GM19455 (cell line): Measurements from ENCODE around the gene FSD2.
"Not testable (repeated sequence)": the region's sequence is repeated elsewhere in the genome, so short reads cannot be mapped to it uniquely, and the experiment has no call there.

Experiments
- ATAC-seq: cut with Tn5 transposase; IDR thresholded peaks from one replicate; pipeline ENCODE4 v1.9.1; 2021; ENCODE audit not compliant: unreplicated experiment

The FSD2 gene

DNA sequence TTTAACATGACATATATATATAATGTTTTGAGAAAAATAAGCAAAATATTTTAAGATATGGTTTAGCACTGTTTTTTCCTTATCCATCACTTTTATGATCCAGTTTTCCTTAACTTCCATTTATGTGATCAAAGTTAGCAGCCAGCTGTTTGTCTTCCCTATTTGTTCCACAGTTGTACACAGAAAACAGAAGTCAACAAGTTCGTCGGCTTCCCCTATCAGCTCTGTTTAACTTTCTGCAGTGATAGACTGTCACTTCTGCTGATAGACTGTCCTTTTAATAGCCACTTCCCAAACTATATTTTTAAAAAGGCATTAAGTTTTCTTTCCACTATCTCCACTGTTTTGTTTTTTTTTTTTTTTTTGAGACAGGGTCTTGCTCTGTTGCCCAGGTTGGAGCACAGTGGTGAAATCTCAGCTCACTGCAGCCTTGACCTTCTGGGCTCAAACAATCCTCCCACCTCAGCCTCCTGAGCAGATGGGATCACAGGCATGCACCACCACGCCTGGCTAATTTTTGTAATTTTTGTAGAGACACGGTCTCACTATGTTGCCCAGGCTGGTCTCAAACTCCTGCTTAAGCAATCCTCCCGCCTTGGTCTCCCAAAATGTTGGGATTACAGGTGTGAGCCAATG lies 7.2 kb downstream of the FSD2 start:
- no peak for ATAC-seq

DNA sequence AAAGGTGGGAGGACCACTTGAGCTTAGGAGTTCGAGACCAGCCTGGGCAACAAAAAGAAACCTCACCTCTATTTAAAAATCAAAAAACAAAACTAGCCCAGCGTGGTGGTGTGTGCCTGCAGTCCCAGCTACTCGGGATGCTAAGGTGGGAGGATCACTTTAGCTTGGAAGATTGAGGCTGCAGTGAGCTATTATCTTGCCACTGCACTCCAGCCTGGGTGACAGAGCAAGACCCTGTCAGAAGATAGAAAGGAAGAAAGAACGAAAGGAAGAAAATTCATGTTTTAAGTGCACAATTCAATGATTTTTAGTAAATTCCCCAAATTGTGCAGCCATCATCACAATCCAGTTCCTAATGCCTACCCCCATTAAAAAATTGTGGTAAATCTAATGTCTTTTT lies 7.8 kb downstream of the FSD2 start:
- no peak for ATAC-seq

DNA sequence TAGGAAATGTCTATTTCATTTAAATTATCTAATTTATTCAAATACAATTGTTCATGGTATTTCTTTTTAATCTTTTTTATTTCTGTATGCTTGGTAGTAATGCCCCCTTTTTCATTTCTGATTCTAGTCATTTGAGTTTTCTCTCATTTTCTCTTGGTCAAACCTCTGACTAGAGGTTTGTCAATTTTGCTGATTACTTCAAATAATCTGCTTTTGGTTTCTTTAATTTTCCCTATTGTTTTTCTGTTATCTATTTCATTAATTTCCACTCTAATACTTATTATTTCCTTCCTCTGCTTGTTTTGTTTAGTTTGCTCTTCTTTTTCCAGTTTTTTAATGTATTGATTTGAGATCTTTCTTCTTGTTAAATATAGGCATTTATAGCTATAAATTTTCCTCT lies 12.1 kb downstream of the FSD2 start:
- ATAC-seq, result no peak

DNA sequence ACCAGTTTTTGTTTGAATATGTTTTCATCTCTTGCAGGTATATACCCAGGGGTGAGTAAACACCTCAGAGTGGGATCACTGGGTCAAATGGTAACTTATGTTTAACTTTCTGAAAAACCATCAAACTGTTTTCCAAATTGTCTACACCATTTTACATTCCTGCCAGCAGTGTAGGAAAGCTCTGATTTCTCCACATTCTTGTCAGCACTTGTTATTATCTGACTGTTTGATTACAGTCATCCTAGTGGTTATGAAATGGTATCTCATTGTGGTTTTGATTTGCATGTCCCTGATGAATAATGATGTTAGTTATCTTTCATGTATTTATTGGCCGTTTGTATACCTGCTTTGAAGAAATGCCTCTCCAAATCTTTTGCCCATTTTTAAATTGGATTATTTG lies 13.8 kb downstream of the FSD2 start:
- ATAC-seq, result no peak

DNA sequence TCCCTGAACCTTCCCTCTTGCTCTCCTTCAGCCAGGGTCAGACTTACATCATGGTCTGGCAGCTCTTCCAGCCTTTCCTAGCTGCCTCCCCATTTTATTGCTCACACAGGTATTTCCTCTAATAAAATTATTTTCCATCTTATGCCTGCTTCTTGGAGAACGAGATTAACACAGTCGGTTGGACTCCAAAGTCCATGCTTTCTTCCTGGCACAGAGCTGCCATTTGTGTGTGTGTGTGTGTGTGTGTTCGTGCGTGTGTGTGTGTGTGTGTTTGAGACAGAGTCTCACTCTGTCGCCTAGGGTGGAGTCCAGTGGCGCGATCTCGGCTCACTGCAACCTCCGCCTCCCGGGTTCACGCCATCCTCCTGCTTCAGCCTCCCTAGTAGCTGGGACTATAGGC lies 15.5 kb downstream of the FSD2 start:
- no peak for ATAC-seq

DNA sequence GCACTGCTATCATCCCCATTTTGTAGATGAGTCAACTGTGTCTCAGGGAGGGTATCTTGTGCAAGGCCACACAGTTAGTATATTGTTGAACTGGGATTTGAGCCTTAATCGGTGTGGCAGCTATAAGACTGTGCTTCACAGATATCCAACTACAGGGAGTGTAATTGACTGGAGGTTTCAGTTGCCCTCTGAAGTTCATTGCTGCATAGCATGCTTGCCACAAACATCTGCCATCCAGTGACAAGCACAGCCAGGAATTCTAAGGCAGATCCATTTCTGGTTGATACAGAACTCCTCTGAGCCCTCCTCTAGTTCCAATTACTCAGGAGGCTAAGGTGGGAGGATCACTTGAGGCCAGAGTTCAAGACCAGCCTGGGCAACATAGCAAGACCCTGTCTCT lies 16.4 kb downstream of the FSD2 start:
- ATAC-seq, result no peak

DNA sequence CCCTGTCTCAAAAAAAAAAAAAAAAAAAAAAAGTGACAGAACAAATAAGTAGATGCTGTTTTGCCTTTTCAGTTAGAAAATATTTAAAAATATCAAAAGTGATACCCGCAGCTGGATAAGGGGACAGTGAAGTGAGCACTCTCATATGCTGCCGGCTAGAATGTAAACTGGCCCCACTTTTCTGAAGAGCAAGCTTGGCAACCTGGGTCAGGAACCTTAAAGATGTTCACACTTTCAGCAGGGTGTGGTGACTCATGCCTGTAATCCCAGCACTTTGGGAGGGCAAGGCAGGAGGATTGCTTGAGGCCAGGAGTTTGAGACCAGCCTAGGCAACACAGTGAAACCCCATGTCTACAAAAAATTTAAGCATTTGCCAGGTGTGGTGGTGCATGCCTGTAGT lies 17.4 kb downstream of the FSD2 start:
- ATAC-seq, result no peak

DNA sequence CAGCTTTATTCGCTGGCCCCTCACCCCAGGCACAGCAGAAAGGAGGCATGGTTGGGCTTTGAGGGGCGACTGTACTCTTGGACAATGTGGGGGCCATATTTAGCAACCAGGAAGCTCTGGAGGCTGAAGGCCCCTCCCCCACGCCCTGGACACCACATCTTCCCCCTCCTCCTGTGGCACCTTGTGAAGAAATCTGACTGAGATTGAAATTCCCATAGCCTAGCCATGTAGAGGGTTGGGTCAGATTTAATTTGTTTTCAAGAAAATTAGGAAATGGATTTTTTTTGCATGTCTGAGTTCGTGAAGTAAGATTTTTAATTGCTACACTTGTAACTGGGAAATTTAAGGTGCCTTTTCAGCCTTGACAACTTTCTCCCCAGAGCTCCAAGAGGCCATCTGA lies 24.5 kb downstream of the FSD2 start:
- ATAC-seq, result no peak

DNA sequence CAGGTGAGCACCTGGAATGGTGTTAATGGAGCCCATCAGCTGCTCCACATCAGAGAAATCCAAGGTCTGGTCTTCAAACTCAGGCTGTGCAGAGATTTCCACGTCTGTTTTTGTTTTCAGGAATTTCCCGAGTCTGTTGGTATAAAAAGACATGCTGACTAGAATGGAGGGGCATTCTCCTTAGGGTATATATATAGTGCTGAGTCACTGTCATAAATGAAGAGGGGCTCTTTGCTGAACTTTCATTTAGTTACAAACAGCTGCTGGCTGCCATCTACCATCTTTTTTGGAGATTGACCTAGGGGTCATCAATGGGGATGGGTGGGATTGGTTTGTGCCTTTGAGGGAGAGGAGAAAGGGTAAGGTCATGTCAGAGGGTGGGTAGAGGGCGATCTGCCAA lies 27.1 kb downstream of the FSD2 start:
- ATAC-seq, result no peak

DNA sequence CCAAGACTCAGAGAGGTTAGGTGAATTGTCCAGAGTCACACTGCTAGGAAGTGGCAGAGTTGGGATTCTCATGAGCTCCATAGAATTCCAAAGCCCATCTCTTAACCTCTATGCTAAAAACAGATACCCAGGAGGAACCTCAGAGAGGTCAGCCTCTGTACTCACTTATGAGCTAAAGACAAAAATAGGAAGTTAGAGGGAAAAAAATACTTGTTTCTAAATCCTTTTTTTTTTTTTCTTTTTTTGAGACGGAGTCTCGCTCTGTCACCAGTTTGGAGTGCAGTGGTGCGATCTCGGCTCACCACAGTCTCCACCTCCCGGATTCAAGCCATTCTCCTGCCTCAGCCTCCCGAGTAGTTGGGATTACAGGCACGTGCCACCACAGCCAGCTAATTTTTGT lies 31.4 kb downstream of the FSD2 start:
- ATAC-seq, result no peak

DNA sequence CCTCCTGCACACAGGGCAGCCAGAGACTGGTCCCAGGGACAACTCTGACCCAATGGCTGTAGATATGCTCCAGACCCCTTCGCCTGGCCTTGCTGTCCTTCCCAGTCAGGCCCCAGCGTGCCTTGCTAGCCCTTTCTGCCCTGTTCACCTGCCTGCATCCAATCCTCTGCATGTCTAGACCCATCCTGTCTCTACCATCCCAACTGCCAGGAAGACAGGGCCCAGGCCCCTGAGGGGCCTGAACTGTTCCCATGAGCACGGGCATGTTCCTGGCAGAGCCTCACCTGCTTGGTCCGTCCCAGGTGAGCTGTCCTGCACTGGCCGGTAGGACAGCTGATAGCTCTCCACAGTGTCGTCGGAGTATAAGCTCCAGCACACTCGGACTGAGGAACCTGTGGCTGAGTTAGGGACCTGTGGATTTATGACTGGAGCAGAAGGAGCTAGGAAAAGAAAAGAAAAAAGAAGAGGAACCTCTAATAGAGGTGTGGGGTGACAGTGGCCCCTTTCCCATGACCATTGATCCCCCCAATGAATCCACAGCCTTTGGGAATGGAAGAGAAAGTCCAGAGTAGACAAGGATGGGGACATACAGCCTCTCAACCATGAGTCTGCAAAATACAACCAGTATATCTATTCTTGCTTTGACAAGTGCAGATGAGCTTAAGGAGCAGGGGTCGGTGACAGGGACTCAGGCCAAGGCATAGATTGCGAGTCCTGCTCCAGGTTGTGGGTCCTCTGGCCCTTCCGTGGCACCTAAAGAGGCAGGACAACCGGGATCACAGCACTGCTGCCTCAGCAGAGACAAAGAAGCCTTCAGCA lies 33.9 kb downstream of the FSD2 start:
- no peak for ATAC-seq

DNA sequence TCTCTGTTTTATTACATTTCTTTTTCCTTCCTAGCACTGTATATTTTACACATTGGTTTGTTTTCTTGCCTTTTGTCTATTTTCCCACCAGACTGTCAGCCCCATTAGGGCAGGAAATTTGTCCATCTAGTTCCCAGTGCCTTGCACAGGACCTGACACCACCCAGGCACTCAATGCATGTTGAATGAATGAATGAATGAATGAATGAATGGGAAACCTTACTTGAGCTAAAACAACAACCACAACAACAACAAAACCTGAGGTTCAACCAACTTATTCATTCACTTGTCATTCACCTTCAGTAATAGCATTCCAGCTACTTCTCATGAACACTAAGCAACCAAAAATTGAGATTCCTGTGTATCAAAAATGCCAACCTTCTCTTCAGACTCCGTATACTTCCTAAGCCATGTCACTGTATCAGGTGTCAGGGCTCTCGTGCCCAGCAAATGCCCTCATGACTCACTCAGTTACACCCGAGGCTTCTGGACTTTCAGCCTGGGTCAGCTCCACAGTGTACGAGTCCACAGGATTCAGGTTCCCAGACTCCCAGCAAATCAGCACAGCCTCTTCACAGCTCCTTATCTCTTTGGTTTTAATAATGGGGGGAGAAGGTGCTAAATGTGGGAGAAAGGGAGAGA lies 37.3 kb downstream of the FSD2 start:
- ATAC-seq, result no peak

DNA sequence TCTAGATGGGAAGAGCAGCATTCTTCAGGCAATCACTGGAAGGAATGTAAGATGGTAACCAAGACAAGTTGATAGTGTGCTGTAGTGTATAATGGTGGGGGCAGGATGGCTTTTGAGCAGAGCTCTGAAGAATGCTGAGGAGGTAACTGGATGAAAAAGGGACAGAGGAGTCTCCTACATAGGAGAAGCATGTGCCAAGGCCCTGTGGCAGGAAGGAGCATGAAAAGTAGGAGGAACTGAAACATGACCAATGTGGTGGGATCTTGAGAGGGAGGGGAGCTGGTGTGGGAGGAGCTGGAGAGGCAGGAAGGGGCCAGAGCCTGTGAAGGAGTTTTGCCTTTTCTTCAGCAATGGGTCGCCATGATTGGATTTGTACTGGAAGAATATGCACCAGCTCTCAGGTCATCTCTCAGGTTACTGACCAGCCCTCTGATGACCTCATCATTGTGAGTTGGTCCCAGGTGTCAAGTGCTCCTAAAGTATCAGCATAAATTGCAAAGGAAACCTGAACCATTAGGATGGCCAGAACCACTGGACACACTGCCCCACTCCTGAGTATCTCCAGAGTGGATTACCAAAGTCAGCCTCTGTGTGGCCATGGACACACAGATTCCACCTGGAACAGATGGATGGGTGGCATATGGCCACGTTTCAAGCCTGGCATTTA lies 38.6 kb downstream of the FSD2 start:
- no peak for ATAC-seq

DNA sequence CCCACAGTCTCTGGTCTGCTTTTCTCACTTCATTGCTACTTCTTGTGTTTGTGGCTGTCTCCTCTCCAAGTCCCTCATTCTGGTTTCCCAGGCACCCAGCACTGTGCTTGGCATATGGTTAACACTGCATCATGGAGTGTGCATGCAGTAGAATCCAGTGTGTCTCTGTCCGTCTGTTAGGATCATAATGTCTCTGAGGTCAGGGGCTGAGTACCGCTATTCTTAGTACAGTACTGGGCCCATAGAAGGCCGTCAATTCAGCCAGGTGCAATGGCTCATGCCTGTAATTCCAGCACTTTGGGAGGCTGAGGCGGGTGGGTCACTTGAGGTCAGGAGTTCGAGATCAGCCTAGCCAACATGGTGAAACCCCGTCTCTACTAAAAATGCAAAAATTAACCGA lies 39.7 kb downstream of the FSD2 start:
- ATAC-seq, result not testable (repeated sequence)

DNA sequence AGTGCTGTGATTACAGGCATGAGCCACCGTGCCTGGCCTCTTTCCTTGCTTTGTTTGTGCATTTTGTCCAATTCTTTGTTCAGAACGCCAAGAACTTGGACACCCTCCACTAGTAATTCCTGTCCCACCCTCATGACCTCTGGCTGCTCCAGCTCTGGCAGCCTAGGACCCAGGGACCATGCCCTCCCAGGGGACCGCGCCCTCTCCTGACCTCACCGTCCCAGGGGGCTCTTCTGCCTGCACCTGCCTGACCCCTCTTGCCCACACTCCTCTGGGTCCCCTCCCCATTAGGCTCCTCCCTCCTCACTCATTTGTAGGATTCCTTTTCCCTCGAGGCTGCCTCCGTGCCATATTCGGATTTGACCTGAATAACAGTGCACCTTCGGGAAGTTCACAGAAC lies 41.1 kb downstream of the FSD2 start:
- ATAC-seq, result no peak

DNA sequence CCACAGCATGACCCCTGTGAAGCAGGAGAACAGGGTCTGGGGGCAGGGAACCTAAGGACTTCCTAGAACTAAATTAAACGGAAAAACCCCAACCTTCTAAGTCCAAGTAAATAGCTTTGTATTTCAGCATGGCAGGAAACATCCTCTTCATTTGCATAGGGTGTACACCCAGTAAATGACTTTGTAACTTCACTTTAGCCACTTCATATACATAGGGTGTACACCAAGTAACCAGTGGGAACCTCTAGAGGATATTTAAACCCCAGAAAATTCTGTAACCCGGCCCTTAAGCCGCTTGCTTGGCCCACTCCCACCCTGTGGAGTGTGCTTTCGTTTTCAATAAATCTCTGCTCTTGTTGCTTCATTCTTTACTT lies 41.8 kb downstream of the FSD2 start:
- no peak for ATAC-seq

DNA sequence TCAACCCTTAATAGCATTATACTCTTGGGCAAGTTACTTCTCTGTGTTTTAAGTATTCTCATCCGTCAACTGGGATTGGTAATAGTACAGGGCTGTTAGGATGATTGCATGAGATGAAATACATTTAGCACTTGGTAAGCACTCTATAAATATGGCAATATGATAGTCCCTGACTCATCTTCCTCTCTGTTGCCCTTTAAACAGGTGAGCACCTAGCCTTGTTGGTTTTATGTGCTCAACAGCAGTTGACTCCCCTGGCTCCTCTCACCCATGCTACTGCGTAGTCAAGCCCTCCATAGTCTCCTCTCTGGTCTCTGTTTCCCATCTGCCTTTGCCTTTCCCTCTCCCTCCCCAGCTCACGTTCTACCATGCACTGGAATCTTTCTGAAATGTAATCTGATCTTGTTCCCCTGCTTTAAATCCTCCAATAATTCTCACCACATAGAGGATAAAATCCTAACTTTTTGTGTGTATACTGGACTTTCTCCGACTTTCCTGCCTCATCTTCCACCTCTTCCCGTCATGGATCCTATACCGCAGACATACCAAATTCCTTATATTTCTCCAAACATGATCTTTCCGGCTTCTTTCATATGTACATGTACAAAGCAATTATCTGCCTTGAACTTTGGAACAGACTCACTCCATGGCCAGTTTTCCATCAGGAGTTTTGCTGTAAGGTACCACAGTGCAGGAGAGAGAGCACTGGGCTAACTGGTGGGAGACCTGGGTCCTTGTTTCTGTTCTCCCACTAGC lies 42.3 kb downstream of the FSD2 start:
- no peak for ATAC-seq

DNA sequence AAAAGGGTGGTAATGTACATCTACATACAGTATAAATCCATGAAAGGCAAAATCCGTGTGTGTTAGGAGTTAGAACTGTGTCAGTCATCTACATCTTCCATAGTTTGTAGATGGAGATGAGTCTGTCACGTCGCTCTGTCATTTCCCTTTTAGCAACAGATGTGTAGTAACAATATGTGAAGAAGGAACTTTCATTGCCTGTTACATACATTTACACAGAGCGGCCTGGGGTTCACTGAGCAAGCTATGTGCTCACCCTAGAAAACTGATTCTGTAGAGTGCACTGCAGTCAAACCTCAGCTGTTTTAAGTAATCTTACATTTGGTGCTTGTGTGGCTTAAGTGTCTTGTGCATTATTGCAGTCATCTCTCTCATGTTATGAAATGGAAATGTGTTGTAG lies 54.6 kb downstream of the FSD2 start:
- no peak for ATAC-seq

DNA sequence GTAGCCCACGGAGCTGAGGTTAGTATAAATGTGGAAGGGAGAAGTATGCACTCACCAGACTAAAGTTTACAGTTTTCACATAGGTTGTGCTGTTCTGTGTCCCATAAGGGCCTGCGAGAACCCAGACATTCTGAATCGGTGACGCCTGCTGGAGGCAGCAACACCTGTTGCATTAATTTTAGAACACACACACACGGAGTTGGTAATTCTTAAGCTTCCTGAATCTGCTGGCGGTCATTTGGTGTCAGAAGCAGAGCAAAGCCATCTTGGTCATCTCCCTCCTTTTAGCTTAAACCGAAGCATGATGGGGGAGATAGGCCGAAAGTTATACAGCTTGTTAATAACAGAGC lies 55.1 kb downstream of the FSD2 start:
- ATAC-seq, result peak; percentile 40

DNA sequence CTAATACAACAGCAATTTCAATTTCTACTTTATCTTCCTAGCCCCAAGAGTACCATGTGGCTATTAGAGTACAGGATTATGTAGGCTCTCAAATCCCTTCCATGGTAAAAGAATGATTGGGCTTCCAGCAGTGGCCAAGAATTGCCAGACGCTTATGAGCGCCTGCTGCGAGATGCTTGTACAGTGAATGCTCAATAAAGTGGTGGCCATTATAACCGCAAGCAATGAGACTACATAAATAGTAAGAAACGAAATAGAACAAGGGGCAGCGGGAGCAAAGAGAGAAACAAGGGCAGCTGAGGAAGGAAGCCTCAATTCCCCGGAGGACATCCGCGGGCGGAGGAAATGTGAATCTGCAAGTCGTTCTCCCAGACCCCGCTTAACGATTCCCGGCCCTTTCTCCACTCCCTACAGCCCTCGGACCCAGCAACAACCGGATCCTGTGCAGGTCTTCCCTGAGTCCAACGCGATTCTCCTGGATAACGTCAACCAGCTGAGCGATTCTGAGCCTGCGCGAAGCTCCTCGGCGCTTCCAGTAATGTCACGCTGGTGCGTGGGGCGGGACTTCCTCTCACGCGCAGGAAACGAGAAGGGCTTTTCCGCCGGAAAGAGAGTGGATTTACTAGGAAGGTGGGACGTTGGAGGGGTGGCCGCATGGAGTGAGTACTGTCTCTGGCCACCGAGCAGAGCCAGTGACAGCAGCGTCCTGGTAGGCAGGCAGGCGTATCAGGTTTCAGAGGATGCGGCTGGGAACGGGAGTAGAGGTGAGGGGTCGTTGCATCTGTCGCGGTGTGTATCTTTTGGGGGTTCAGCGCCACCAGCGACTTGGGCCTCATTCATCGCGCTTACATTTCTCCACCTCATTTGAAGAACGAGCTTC lies 55.7 kb downstream of the FSD2 start:
- peak; percentile 87 for ATAC-seq
